Heart right ventricle (tissue), 16 donors: ENCODE data around the gene CREBBP. TPM values are rescaled to one million over a fixed set of nuclear protein-coding genes. Genes with fewer than 3 reads are reported as not detected.

Experiments
- ATAC-seq, 8 donors: fragments of 200-7000 bp; cut with Tn5 transposase; one replicate each; pipeline ENCODE4 v1.9.1; 2020; ENCODE audit warnings: mild to moderate bottlenecking in 8 of 8, moderate library complexity in 8 of 8, moderate number of reproducible peaks in 1 of 8
- DNase-seq, 2 donors: peaks; one replicate each; pipeline ENCODE4 v3.0.0-alpha.2; 2020
- H3K27ac ChIP-seq, 10 donors: fragments of 200-600 bp; sonication (generic) in 2 of 10; one replicate each; pipeline versions ENCODE4 v1.5.0 to v1.8.0; 2020 to 2022; ENCODE audit warnings: mild to moderate bottlenecking in 3 of 10
- H3K27me3 ChIP-seq, 7 donors: fragments of 200-600 bp; one replicate each; pipeline ENCODE4 v1.8.0; 2021 to 2022; ENCODE audit warnings: mild to moderate bottlenecking in 2 of 7
- H3K36me3 ChIP-seq, 9 donors: fragments of 200-600 bp; sonication (generic) in 1 of 9; one replicate each; pipeline versions ENCODE4 v1.5.0 to v1.8.0; 2020 to 2022; ENCODE audit warnings: mild to moderate bottlenecking in 2 of 9
- H3K4me1 ChIP-seq, 9 donors: fragments of 200-600 bp; sonication (generic) in 1 of 9; one replicate each; pipeline versions ENCODE4 v1.5.0 to v1.8.0; 2020 to 2022; ENCODE audit warnings: mild to moderate bottlenecking in 4 of 9
- H3K4me3 ChIP-seq, 10 donors: fragments of 200-600 bp; sonication (generic) in 2 of 10; one replicate each; pipeline versions ENCODE4 v1.5.0 to v1.8.0; 2020 to 2022; ENCODE audit warnings: mild to moderate bottlenecking in 7 of 10, moderate library complexity in 2 of 10
- H3K9me3 ChIP-seq, 11 donors: fragments of 200-600 bp in 10 of 11; sonication (generic) in 2 of 11; one replicate each; pipeline versions ENCODE4 v1.5.0 to v1.8.0; 2013 to 2022; ENCODE audit warnings: mild to moderate bottlenecking in 2 of 11, control low read depth in 1 of 11, moderate library complexity in 1 of 11
- WGBS, 2 donors: extraction: QIAGEN DNeasy Blood & Tissue Kit; methylation state at CpG; one replicate each; pipeline ENCODE4 v1.1.7; 2013; ENCODE audit warnings: inconsistent platforms in 1 of 2; 5-methylcytosine and 5-hydroxymethylcytosine counted together
- intact Hi-C, 10 donors: fragments of 100-400 bp; cut with DNase I; formaldehyde crosslinking; loops; one replicate each; pipeline versions ENCODE4 v1.11.1 to v1.14.2; 2022
- polyA plus RNA-seq, 2 donors: library from polyadenylated mRNA; stranded (reverse); fragments of 200-250 nt; gene quantifications; one replicate each; pipeline ENCODE4 v1.2.3, GENCODE V29; 2013
- total RNA-seq, 10 donors: library from RNA; stranded (reverse); fragmentation: NEBNext Ultra II Directional in 3 of 10; extraction: Animal tissue kit (Norgen Biotek cat#: 25700) in 3 of 10; gene quantifications; one replicate each; pipeline versions ENCODE4 v1.2.1 to v1.2.4, GENCODE V29; 2021 to 2023
- TF ChIP-seq, protein P1 (sequence below), 9 donors: fragments of 200-600 bp; sonication (generic) in 2 of 9; IDR thresholded peaks; one replicate each; pipeline versions ENCODE4 v1.5.0 to v1.8.0; 2021 to 2022; ENCODE audit warnings: antibody characterized with exemption in 9 of 9, mild to moderate bottlenecking in 5 of 9, moderate library complexity in 1 of 9
- donor health status: Arrhythmogenic right ventricular cardiomyopathy.
- donor health status: ischemic (EF 13 %, LVEDD 7.1; RV severe dilation, severe dysfunction).
- donor health status: healthy with polysubstance abuse.
- donor health status: DM: no; HTN: yes; CAD: no.
- donor health status: DM: no; HTN: no; CAD: no.
- donor health status: ischemic (EF 25% LVEDD 6.9; RV normal size, moderate dysfunction).
- donor health status: ischemic (EF 25% LVEDD 5.7; RV mildly dilated, moderate dysfunction).
- donor health status: healthy.
- donor health status: DM: yes; HTN: yes; CAD: no.
- donor health status: Ischemic cardiomyopathy.
- donor health status: ischemic (EF 35%, LVEDD 5.7; RV mildly dilated, moderate dysfunction).
- donor health status: nonischemic (EF 11% LVEDD 7.7; RV severe dilation, severe dysfunction).
- donor health status: DM: yes; HTN: yes; CAD: no.
- donor health status: PGD.
- donor health status: ischemic (EF 29% LVEDD 5.4; RV normal size, mild dysfunction).
- donor health status: nonischemic (EF 23%, LVEDD 6.1; RV moderate dilation, normal function).

Gene CREBBP
- total and polyA plus RNA-seq, 12 donors = 6.3 to 51.5 (median 41.0) TPM

DNA sequence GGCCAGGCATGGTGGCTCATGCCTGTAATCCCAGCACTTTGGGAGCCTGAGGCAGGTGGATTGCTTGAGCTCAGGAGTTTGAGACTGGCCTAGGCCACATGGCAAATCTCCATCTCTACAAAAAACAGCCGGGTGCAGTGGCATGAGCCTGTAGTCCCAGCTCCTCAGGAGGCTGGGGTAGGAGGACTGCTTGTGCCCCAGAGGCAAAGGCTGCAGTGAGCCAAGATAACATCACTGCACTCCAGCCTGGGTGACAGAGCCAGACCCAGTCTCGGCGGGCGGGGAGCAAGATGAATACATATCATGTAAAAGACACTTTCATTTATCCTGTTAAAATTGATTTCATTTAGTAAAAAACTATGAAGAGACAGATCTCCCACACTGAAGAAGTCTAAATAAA, 54.6 kb downstream of the CREBBP start:
- DNase-seq (no peak), ATAC-seq (no peak)
- no peak overlapping the region for H3K4me3 ChIP-seq
- H3K27me3 ChIP-seq = no peaks in the 10 kb centered on the region
- intact Hi-C loops = no loop called here
- 82 to 87% methylated on average over 4 of the region's 4 CpGs for WGBS, 2 donors
- no peaks in the 10 kb centered on the region for H3K9me3 ChIP-seq
- no peak overlapping the region for H3K27ac ChIP-seq
- H3K4me1 ChIP-seq = peaks cover 10 to 81% (median 61%) of the 10 kb centered on the region in 9 donors
- H3K36me3 ChIP-seq = peaks cover 0 to 23% (median 0%) of the 10 kb centered on the region in 9 donors
- TF ChIP-seq, protein P1, sequence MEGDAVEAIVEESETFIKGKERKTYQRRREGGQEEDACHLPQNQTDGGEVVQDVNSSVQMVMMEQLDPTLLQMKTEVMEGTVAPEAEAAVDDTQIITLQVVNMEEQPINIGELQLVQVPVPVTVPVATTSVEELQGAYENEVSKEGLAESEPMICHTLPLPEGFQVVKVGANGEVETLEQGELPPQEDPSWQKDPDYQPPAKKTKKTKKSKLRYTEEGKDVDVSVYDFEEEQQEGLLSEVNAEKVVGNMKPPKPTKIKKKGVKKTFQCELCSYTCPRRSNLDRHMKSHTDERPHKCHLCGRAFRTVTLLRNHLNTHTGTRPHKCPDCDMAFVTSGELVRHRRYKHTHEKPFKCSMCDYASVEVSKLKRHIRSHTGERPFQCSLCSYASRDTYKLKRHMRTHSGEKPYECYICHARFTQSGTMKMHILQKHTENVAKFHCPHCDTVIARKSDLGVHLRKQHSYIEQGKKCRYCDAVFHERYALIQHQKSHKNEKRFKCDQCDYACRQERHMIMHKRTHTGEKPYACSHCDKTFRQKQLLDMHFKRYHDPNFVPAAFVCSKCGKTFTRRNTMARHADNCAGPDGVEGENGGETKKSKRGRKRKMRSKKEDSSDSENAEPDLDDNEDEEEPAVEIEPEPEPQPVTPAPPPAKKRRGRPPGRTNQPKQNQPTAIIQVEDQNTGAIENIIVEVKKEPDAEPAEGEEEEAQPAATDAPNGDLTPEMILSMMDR (IDR thresholded peaks at IDR 0.05) = no peak

DNA sequence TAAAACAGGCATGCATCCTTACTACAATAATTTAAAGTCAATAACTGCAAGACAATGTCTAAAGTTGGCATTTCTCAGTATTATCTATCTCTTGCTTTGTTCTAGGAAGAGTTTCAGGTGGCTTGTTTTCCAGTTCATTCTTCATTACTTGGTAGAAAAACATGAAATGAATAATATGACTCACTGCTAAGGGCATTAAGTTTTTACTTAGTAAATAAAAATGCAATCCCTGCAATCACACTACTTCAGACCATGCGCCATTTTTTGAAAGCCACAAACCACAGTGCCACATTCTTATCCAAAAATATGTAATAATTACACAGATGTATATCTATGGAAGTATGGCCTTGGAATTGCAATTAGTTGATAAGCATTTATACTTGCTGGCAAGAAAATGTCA, 55.4 kb downstream of the CREBBP start:
- DNase-seq (no peak), ATAC-seq (no peak)
- Histone ChIP-seq H3K4me3 (no peak overlapping the region), H3K27me3 (no peaks in the 10 kb centered on the region), H3K36me3 (peaks cover 0 to 16% (median 0%) of the 10 kb centered on the region in 9 donors), H3K27ac (no peak overlapping the region), H3K9me3 (no peaks in the 10 kb centered on the region), H3K4me1 (peaks cover 14 to 81% (median 69%) of the 10 kb centered on the region in 9 donors)
- intact Hi-C loops = no loop called here
- WGBS, 2 donors = 90 to 94% methylated on average over 1 of the region's 1 CpG
- TF ChIP-seq, protein P1 (IDR thresholded peaks at IDR 0.05) = no peak

DNA sequence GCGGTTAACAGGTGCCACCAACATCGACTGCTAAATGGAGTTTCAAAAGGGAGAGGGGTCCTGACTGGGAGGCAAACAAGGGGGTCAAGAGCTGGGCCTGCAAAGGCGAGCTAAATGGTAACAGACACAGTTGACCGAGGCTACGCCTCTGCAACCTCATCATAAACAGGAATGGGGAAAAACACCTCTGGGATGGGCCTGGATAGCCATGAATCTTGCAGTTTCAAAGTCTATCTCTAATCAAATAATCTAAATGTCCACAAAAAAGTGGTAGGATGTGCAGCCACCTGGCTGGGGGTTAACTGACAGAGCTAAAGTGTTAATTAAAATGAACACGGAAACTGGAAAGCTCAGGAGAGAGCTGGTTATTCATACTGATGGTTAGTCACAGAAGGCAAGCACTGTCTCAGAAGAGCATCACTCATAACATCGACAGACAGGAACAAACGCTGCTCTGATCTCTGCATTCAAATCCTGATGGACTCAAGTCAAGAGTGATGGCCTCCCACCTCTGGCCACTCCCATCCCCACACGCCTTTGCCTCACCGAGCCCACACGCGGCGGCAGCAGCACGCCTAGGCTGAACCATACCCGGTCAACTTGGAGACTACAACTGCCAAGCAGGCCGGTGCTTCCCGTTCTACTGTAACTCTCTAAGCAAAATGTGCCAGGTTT, 56.3 kb downstream of the CREBBP start:
- Histone ChIP-seq H3K27me3 (no peaks in the 10 kb centered on the region), H3K9me3 (no peaks in the 10 kb centered on the region), H3K36me3 (peaks cover 0 to 8% (median 0%) of the 10 kb centered on the region in 9 donors), H3K4me3 (no peak overlapping the region), H3K27ac (no peak overlapping the region), H3K4me1 (peaks cover 20 to 82% (median 74%) of the 10 kb centered on the region in 9 donors)
- DNase-seq (no peak), ATAC-seq (peak in 1 of 8 donors; percentile 18)
- TF ChIP-seq, protein P1 (IDR thresholded peaks at IDR 0.05) = no peak
- intact Hi-C loops = loop anchor here in 1 of 10 donors (5.0 kb wide), 1 partner anchor 33 kb away; no protein-coding TSS in a partner anchor
- 82 to 86% methylated on average over 17 of the region's 17 CpGs for WGBS, 2 donors

DNA sequence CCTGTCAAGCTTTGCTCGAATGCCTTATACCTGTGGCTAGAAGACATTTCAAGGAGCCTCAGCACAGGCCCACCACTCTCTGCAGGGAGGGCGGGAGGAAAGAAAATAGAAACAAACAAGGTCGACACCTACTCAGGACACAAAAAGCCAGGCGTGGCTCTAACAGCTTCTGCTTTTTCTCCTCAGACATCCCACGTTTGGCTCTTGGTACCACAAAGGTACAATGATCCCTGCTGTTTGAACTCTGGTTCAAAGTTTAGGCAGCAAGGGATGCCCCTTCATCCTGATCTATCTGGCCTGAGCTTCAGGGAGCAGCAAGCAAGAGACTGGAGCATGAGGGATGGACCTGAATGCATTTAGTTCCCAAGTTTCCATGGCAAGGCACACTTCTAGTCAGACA, 57.1 kb downstream of the CREBBP start:
- peaks cover 26 to 83% (median 77%) of the 10 kb centered on the region in 9 donors for H3K4me1 ChIP-seq
- H3K27ac ChIP-seq = peak overlapping the region in 3 of 10 donors; percentile 18 to 29 (median 23)
- H3K4me3 ChIP-seq = no peak overlapping the region
- H3K9me3 ChIP-seq = no peaks in the 10 kb centered on the region
- DNase-seq = no peak
- H3K36me3 ChIP-seq = peaks cover 0 to 6% (median 0%) of the 10 kb centered on the region in 9 donors
- intact Hi-C loops = loop anchor here in 1 of 10 donors (5.0 kb wide), 1 partner anchor 34 kb away; no protein-coding TSS in a partner anchor
- WGBS, 2 donors = 44 to 59% methylated on average over 5 of the region's 5 CpGs
- no peaks in the 10 kb centered on the region for H3K27me3 ChIP-seq
- TF ChIP-seq, protein P1 (IDR thresholded peaks at IDR 0.05) = no peak
- ATAC-seq = no peak
